IPS-15b (cell line): ENCODE measurements around the gene KLHDC9.
"Not testable (repeated sequence)": the region's sequence is repeated elsewhere in the genome, so short reads cannot be mapped to it uniquely, and the experiment has no call there.

ENCODE experiments used
- H3K27me3 ChIP-seq: one replicate; pipeline ENCODE4 v1.6.1; 2013; ENCODE audit warnings: low read length; ENCODE audit not compliant: control insufficient read depth, insufficient read depth
- H3K36me3 ChIP-seq: one replicate; pipeline ENCODE4 v1.6.1; 2013; ENCODE audit warnings: low read length; ENCODE audit not compliant: control insufficient read depth, insufficient read depth
- H3K4me1 ChIP-seq: one replicate; pipeline ENCODE4 v1.6.1; 2013; ENCODE audit warnings: mild to moderate bottlenecking, low read length; ENCODE audit not compliant: control insufficient read depth, insufficient read depth
- H3K4me3 ChIP-seq: one replicate; pipeline ENCODE4 v1.5.1; 2013; ENCODE audit warnings: low read depth, low read length
- H3K9ac ChIP-seq: one replicate; pipeline ENCODE4 v1.6.1; 2013; ENCODE audit warnings: low read depth, mild to moderate bottlenecking, low read length
- H3K9me3 ChIP-seq: one replicate; pipeline ENCODE4 v1.6.1; 2013; ENCODE audit warnings: mild to moderate bottlenecking, low read length; ENCODE audit not compliant: control insufficient read depth, insufficient read depth

KLHDC9 gene

DNA sequence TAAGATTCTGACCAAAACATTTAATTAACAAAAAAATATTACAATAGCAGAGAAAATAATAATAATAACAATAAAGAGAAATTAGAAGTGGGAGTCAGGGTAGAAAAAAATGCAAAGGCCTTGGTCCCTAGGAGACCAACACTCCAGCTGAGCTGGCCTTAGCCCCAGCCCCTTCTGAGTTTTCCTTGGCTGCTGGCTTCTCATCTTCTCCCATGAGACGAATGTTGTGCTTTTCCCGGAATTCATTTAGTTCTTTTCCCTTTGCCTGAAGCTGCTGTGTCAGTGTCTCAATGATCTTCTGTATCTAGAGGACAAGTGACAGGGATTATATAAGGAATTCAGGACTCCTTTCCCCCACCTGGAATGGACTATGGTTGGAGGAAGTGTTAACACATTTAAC lies 2.4 kb downstream of the KLHDC9 start:
- Histone ChIP-seq H3K9ac (no peak overlapping the region), H3K27me3 (no peaks in the 10 kb centered on the region), H3K4me3 (no peak overlapping the region), H3K36me3 (peaks cover 15% of the 10 kb centered on the region), H3K9me3 (no peaks in the 10 kb centered on the region), H3K4me1 (peaks cover 4% of the 10 kb centered on the region)

DNA sequence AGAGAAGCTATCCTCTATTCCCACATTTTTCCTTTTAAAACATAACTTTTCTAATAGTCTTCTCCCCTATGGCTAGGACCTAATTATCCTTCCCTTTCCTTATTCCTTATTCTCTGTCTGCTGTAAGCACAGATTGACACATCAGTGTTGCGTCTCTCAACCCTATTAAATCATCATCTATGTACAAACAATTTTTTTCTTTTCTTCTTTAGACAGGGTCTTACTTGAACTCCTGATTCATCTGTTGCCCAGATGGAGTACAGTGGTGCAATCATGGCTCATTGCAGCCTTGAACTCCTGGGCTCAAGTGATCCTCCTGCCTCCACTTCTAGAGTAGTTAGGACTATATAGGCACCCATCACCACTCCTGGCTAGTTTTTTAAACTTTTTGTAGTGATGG lies 8.3 kb downstream of the KLHDC9 start:
- Histone ChIP-seq H3K4me1 (no peaks in the 10 kb centered on the region), H3K36me3 (peaks cover 7% of the 10 kb centered on the region), H3K4me3 (no peak overlapping the region), H3K9ac (no peak overlapping the region), H3K9me3 (no peaks in the 10 kb centered on the region), H3K27me3 (no peaks in the 10 kb centered on the region)

DNA sequence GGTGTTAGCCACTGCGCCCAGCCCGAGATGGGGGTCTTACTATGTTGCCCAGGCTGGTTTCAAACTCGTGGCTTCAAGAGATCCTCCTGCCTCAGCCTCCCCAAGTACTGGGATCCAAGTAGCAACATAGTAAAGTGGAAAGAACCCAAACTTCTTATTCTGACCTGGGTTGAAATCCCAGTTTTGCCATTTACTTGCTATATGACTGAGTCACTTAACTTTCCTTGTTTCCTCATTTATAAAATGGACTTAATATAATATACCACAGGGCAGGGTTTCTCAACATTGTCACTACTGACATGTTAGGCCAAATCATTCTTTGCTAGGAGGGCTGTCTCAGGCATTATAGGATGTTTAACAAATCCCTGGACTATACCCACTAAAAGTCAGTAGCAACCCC lies 13.0 kb downstream of the KLHDC9 start:
- Histone ChIP-seq H3K9ac (no peak overlapping the region), H3K4me3 (no peak overlapping the region), H3K36me3 (no peaks in the 10 kb centered on the region), H3K9me3 (no peaks in the 10 kb centered on the region), H3K4me1 (no peaks in the 10 kb centered on the region), H3K27me3 (no peaks in the 10 kb centered on the region)

DNA sequence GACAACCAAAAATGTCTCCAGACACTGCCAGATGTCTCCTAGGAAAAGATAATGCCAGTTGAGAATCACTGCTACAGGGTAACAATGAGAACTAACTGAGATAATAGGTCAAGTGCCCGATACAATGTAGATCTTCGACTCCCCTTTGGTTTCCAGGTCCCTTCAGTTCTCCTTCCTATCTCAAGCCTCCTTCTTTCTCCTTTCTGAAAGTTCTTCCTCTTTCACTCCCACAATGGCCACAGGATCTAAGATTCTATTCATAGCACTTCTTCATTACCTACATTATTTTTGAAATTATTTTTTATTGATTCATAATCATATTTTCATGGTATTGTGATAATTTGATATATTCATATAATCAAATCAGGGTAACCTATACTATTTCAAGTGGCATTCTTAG lies 13.4 kb downstream of the KLHDC9 start:
- Histone ChIP-seq H3K4me1 (no peaks in the 10 kb centered on the region), H3K4me3 (no peak overlapping the region), H3K9ac (no peak overlapping the region), H3K27me3 (no peaks in the 10 kb centered on the region), H3K36me3 (no peaks in the 10 kb centered on the region), H3K9me3 (no peaks in the 10 kb centered on the region)

DNA sequence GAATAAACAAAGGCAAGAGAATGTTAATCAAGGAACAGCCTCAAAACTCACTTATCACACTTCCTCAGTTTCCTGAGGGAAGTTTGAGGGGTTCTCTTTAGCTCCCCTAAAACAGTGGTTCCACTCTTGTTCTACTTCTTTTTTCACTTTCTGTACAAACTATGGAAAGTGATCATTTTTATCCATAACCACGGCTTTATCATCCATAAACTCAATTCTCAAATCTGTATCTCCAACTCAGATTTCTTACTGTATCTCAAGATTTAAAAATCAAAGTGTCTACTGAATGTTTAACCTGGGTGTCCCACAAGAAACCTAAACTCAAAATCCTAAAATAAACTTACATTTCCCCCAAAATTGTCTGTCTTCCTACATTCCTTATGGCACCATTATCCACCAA lies 15.8 kb downstream of the KLHDC9 start:
- H3K4me3 ChIP-seq, result no peak overlapping the region
- H3K27me3 ChIP-seq, result no peaks in the 10 kb centered on the region
- H3K9me3 ChIP-seq, result no peaks in the 10 kb centered on the region
- peaks cover 3% of the 10 kb centered on the region for H3K4me1 ChIP-seq
- H3K36me3 ChIP-seq, result no peaks in the 10 kb centered on the region
- no peak overlapping the region for H3K9ac ChIP-seq

DNA sequence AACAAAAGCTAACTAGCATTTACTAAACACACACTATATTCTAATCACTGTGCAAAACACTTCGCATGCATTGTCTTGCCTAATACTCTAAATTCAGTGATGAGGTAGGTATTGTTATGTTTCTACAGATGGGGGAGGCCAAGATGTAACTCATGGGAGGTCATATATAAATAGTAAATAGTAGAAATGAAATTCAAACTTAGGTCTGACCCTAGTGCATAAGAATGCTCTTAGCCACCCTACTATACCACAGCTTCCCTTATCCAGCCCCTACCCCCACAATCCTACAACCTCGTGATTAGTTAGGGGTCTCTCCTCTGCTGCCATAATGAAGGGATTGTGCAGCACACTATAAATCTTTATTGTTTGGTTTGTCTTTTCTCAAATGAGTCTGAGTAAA lies 16.4 kb downstream of the KLHDC9 start:
- no peak overlapping the region for H3K4me3 ChIP-seq

DNA sequence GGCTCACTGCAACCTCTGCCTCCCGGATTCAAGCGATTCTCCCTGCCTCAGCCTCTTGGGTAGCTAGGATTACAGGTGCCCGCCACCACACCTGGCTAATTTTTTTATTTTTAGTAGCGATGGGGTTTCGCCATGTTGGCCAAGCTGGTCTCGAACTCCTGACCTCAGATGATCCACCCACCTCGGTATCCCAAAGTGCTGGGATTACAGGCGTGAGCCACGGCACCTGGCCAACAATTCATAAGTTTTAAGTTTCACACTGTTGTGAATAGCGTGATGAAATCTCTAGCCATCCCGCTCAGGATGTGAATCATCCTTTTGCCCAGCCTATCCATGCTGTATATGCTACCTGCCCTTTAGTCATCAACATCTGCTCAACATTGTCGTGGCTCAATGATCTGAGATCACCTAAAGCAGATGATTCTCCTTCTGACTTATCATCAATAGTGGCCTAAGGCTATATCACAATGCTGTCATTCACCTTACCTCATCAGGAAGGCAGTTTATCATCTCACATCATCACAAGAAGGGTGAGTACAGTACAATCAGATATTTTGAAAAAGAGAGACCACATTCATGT lies 17.1 kb downstream of the KLHDC9 start:
- no peaks in the 10 kb centered on the region for H3K9me3 ChIP-seq
- H3K9ac ChIP-seq, result no peak overlapping the region
- no peak overlapping the region for H3K4me3 ChIP-seq
- H3K27me3 ChIP-seq, result no peaks in the 10 kb centered on the region
- H3K4me1 ChIP-seq, result peaks cover 11% of the 10 kb centered on the region
- H3K36me3 ChIP-seq, result no peaks in the 10 kb centered on the region

More for the DNA sequence above, 16.4 kb downstream of the KLHDC9 start:
- Histone ChIP-seq H3K36me3 (no peaks in the 10 kb centered on the region), H3K9me3 (no peaks in the 10 kb centered on the region), H3K27me3 (no peaks in the 10 kb centered on the region), H3K9ac (no peak overlapping the region), H3K4me1 (peaks cover 9% of the 10 kb centered on the region)

DNA sequence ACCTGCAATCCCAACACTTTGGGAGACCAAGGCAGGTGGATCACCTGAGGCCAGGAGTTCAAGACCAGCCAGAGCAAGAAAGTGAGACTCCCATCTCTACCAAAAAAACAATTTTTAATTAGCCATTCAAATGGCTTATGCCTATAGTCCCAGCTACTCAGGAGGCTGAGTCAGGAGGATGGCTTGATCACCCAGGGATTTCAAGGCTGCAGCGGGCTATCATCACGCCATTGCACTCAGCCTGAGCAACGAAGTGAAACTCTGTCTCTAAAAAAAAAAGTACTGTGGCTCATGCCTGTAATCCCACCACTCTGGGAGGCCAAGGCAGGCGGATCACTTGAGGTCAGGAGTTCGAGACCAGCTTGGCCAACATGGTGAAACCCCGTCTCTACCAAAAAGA lies 17.8 kb downstream of the KLHDC9 start:
- H3K9ac ChIP-seq, H3K27me3 ChIP-seq, H3K36me3 ChIP-seq, H3K9me3 ChIP-seq, H3K4me3 ChIP-seq: not testable (repeated sequence)
- peaks cover 11% of the 10 kb centered on the region for H3K4me1 ChIP-seq

DNA sequence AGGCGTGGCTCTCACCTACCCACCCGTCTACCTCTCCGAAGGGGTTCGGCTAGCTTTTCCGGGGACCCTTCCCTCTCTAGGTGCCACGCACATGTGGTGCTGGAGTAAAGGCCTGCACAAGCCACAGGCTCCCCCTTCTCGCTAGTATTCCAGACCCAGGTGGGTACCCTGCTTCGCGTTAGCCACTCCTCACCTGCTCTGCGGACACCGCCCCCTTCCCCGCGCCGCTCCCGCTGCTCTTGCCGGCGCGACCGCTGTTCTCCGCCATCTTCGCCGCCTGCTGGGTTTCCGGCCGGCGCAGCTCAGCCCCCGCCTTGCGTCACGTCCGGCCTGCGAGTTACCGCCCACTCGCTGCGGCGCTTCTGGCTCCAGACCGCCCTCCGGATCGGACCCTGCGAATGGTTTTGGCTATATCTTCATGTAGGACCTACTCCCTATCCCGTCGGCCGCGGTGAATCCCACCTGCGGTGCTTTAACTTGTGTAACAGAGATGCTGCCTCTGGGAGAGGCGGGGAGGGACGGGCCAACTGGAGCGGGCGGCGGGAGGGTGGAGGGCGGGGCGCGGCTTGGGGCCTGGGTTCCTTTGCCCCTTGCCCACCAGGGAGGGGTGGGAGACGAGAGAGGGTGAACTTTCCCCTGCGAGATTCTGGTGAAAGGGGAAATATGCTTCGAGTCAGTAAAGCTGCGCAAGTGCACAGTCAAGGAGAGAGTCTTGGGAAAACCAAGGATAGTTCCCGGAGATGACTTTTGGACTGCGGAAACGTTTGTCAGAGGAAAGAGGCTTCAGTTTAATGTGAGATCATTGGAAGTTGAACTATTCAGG lies 19.8 kb downstream of the KLHDC9 start, which contains the start of the genes NIT1 and PFDN2:
NIT1 (plus strand) TSS at position 347 of the 823 bp plus-strand sequence; CDS start at position 419, 72 bp downstream.
PFDN2 (minus strand) TSS at position 279 of the 823 bp plus-strand sequence; CDS start at position 268, 11 bp downstream.
- H3K9me3 ChIP-seq, result no peaks in the 10 kb centered on the region
- peak within 1 kb of the TSS; percentile 90 for H3K9ac ChIP-seq
- peak within 1 kb of the TSS; percentile 100 for H3K4me3 ChIP-seq
- H3K27me3 ChIP-seq, result no peaks in the 10 kb centered on the region
- H3K36me3 ChIP-seq, result peaks cover 22% of the 10 kb centered on the region
- peaks cover 11% of the 10 kb centered on the region for H3K4me1 ChIP-seq

DNA sequence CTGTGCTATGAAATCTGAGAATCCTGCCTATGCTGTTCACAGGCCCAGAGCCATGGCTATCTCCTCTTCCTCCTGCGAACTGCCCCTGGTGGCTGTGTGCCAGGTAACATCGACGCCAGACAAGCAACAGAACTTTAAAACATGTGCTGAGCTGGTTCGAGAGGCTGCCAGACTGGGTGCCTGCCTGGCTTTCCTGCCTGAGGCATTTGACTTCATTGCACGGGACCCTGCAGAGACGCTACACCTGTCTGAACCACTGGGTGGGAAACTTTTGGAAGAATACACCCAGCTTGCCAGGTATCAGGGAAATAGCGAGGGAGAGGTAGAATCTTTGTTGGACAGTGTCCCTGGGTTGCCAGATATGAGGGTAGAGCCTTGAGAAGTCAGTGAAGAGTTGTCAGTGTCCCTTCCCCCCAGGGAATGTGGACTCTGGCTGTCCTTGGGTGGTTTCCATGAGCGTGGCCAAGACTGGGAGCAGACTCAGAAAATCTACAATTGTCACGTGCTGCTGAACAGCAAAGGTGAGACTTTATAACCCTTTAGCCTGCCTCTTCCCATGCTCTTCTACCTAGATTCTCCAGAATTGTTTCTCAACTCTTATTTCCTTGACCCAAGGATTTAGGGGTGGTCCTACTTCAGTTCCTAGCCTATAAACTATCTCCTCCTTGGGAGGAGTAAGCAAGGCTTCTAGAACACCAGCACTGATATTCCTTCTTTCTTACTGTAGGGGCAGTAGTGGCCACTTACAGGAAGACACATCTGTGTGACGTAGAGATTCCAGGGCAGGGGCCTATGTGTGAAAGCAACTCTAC lies 21.1 kb downstream of the KLHDC9 start:
- H3K9ac ChIP-seq, result no peak overlapping the region
- no peaks in the 10 kb centered on the region for H3K9me3 ChIP-seq
- H3K4me1 ChIP-seq, result peaks cover 11% of the 10 kb centered on the region
- H3K4me3 ChIP-seq, result peak overlapping the region; percentile 100
- peaks cover 31% of the 10 kb centered on the region for H3K36me3 ChIP-seq
- H3K27me3 ChIP-seq, result no peaks in the 10 kb centered on the region

DNA sequence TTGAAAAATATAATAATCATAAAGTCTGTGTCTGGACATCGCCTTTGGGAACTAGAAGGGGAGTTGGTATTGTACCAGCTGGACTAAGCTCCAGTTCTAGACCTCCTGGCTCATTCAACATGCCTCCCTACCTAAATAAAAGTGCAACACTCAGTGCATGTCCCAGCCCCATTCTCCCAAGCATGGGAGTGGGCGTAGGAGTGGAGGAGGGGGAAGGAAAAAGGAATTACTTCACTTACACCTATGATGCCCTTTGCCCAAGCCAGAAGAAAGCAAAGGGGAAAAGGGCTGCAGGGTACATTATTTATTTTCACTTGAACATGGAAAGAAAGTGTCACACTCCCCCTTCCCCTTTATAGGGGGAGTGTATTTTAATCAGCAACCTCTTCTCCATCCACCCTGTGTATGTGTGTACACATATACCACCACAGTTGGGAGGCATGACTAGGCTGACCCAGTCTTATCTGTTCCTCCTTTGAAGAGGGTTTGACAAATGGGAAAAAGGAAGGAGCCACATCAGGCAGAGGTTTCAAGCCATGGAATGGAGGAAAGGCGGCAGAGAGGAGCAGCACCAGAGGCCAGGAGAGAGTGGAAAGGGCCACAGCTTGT lies 23.0 kb downstream of the KLHDC9 start:
- no peaks in the 10 kb centered on the region for H3K27me3 ChIP-seq
- H3K9me3 ChIP-seq, result no peaks in the 10 kb centered on the region
- no peak overlapping the region for H3K9ac ChIP-seq
- no peak overlapping the region for H3K4me3 ChIP-seq
- peaks cover 11% of the 10 kb centered on the region for H3K4me1 ChIP-seq
- H3K36me3 ChIP-seq, result peaks cover 32% of the 10 kb centered on the region
